Endometrial microvascular endothelial cells (primary cell): ENCODE results near the gene ACTG2. TPM values are rescaled to one million over a fixed set of nuclear protein-coding genes. Genes with fewer than 3 reads are reported as not detected.
"Not testable (repeated sequence)": the region's sequence is repeated elsewhere in the genome, so short reads cannot be mapped to it uniquely, and the experiment has no call there.

ENCODE experiments used
- in situ Hi-C: cut with HindIII; loops from 2 replicates; pipeline ENCODE4 v1.10.0; 2017; ENCODE audit warnings: low sequenced_read_pairs, low pct_unique_long_range_greater_than_20kb; ENCODE audit errors: inconsistent ontology term
- total RNA-seq: library from RNA; depleted of rRNA; stranded (reverse); fragments of >200 nt; gene quantifications from one replicate; pipeline ENCODE4 v1.2.3, GENCODE V29; 2015; ENCODE audit errors: inconsistent ontology term

Gene ACTG2
- total RNA-seq, 1 donor from 2014 or later: 2.7 TPM

GRCh38 chr2:73926493-73927327, 33.9 kb downstream of the ACTG2 start, which contains the start of gene DGUOK:
TSS of gene DGUOK (plus strand) at chr2:73926880. CDS start at chr2:73926911, 31 bp downstream.
- in situ Hi-C loops: no loop called here

GRCh38 chr2:73927344-73927743, 34.5 kb downstream of the ACTG2 start:
- in situ Hi-C loops: no loop called here

- in situ Hi-C loops: no loop called here
These were observed 36.1 kb downstream of the ACTG2 start for GRCh38 chr2:73928963-73929347.

GRCh38 chr2:73930386-73930785, 37.6 kb downstream of the ACTG2 start:
- in situ Hi-C loops: no loop called here

- in situ Hi-C loops: no loop called here
These were observed 39.0 kb downstream of the ACTG2 start for GRCh38 chr2:73931531-73932500.

- in situ Hi-C loops: no loop called here
These were observed 40.4 kb downstream of the ACTG2 start for GRCh38 chr2:73933194-73933593.

- in situ Hi-C loops: no loop called here
These were observed 42.8 kb downstream of the ACTG2 start for GRCh38 chr2:73935641-73936040.

GRCh38 chr2:73937103-73937885, 44.5 kb downstream of the ACTG2 start:
- in situ Hi-C loops: no loop called here

- in situ Hi-C loops: no loop called here
These were observed 45.1 kb downstream of the ACTG2 start for GRCh38 chr2:73937899-73938298.

GRCh38 chr2:73938718-73939352, 46.0 kb downstream of the ACTG2 start:
- in situ Hi-C loops: no loop called here

GRCh38 chr2:73939419-73939818, 46.6 kb downstream of the ACTG2 start:
- in situ Hi-C loops: no loop called here

- in situ Hi-C loops: not testable (repeated sequence)
These were observed 47.3 kb downstream of the ACTG2 start for GRCh38 chr2:73940066-73940465.

- in situ Hi-C loops: no loop called here
These were observed 49.9 kb downstream of the ACTG2 start for GRCh38 chr2:73942664-73943063.

- in situ Hi-C loops: no loop called here
These were observed 51.9 kb downstream of the ACTG2 start for GRCh38 chr2:73944714-73945113.

- in situ Hi-C loops: no loop called here
These were observed 53.4 kb downstream of the ACTG2 start for GRCh38 chr2:73946215-73946614.

GRCh38 chr2:73946666-73947065, 53.9 kb downstream of the ACTG2 start:
- in situ Hi-C loops: no loop called here

- in situ Hi-C loops: no loop called here
These were observed 54.7 kb downstream of the ACTG2 start for GRCh38 chr2:73947412-73948018.

GRCh38 chr2:73949802-73950201, 57.0 kb downstream of the ACTG2 start:
- in situ Hi-C loops: no loop called here
